H54 (cell line): ENCODE results near the gene TXLNG.
"Not testable (repeated sequence)": the region's sequence is repeated elsewhere in the genome, so short reads cannot be mapped to it uniquely, and the experiment has no call there.

Experiments
- DNase-seq: peaks from one replicate; pipeline ENCODE4 v3.0.0; 2011; ENCODE audit warnings: low spot score, mixed read lengths; ENCODE audit not compliant: insufficient read length
- FAIRE-seq: peaks from 3 replicates; lab custom pipeline; 2011; peaks lifted over from hg19 to GRCh38; lab: Jason Lieb, UNC
- POLR2A ChIP-seq: IDR thresholded peaks from 2 replicates; pipeline ENCODE4 v1.6.1; 2011; ENCODE audit warnings: low read depth, mild to moderate bottlenecking, low read length

TXLNG gene

GRCh38 chrX:16786139-16786790 lies at the start of gene TXLNG:
Gene TXLNG (plus strand): TSS chrX:16786466. CDS start chrX:16786488, 22 bp downstream.
- DNase-seq = peak; percentile 59
- no peak for FAIRE-seq
- peak; percentile 79 for TF ChIP-seq POLR2A

GRCh38 chrX:16737024-16737423 lies 49.2 kb upstream of the TXLNG start:
- no peak for TF ChIP-seq POLR2A
- DNase-seq = no peak
- FAIRE-seq = no peak

- DNase-seq = no peak
- no peak for TF ChIP-seq POLR2A
- no peak for FAIRE-seq
Observed at GRCh38 chrX:16739574-16739973, 46.7 kb upstream of the TXLNG start.

GRCh38 chrX:16743604-16744325 lies 42.5 kb upstream of the TXLNG start:
- no peak for TF ChIP-seq POLR2A
- DNase-seq = peak; percentile 16
- no peak for FAIRE-seq

GRCh38 chrX:16745102-16745501 lies 41.2 kb upstream of the TXLNG start:
- DNase-seq = no peak
- no peak for FAIRE-seq
- TF ChIP-seq POLR2A = no peak

GRCh38 chrX:16745659-16746058 lies 40.6 kb upstream of the TXLNG start:
- no peak for TF ChIP-seq POLR2A
- DNase-seq (no peak), FAIRE-seq (no peak)

- no peak for DNase-seq
- no peak for FAIRE-seq
- TF ChIP-seq POLR2A = no peak
Observed at GRCh38 chrX:16748425-16748824, 37.8 kb upstream of the TXLNG start.

- no peak for TF ChIP-seq POLR2A
- DNase-seq (no peak), FAIRE-seq (no peak)
Observed at GRCh38 chrX:16750136-16750535, 36.1 kb upstream of the TXLNG start.

- TF ChIP-seq POLR2A = no peak
- FAIRE-seq = no peak
- DNase-seq = no peak
Observed at GRCh38 chrX:16754019-16754418, 32.2 kb upstream of the TXLNG start.

- DNase-seq (no peak), FAIRE-seq (no peak)
- TF ChIP-seq POLR2A = no peak
Observed at GRCh38 chrX:16756724-16757123, 29.5 kb upstream of the TXLNG start.

- not testable (repeated sequence) for DNase-seq, FAIRE-seq
Observed at GRCh38 chrX:16761500-16761899, 24.8 kb upstream of the TXLNG start.

- no peak for TF ChIP-seq POLR2A
- no peak for DNase-seq
- FAIRE-seq = no peak
Observed at GRCh38 chrX:16762579-16762978, 23.7 kb upstream of the TXLNG start.

- no peak for DNase-seq
- FAIRE-seq = no peak
- no peak for TF ChIP-seq POLR2A
Observed at GRCh38 chrX:16765594-16765993, 20.7 kb upstream of the TXLNG start.

- FAIRE-seq = no peak
- TF ChIP-seq POLR2A = no peak
- no peak for DNase-seq
Observed at GRCh38 chrX:16770970-16771482, 15.2 kb upstream of the TXLNG start.

GRCh38 chrX:16771483-16772398 lies 14.5 kb upstream of the TXLNG start:
- DNase-seq = no peak
- FAIRE-seq = no peak
- peak; percentile 76 for TF ChIP-seq POLR2A
